M059J (cell line): ENCODE results near the gene SEC31A. TPM values are rescaled to one million over a fixed set of nuclear protein-coding genes. Genes with fewer than 3 reads are reported as not detected.
A peak's percentile ranks its signal among the peaks of the same experiment; 100 is the strongest.
"Not testable (repeated sequence)": the region's sequence is repeated elsewhere in the genome, so short reads cannot be mapped to it uniquely, and the experiment has no call there.

Source experiments
- DNase-seq: peaks from one replicate; pipeline ENCODE4 v3.0.0-alpha.2; 2012; ENCODE audit warnings: low read depth
- total RNA-seq: library from RNA; depleted of rRNA; stranded (reverse); fragments of >200 nt; shearing (Covaris generic); gene quantifications from 2 replicates; pipeline ENCODE4 v1.2.3, GENCODE V29; 2014; rRNA removed

Gene SEC31A, protein sequence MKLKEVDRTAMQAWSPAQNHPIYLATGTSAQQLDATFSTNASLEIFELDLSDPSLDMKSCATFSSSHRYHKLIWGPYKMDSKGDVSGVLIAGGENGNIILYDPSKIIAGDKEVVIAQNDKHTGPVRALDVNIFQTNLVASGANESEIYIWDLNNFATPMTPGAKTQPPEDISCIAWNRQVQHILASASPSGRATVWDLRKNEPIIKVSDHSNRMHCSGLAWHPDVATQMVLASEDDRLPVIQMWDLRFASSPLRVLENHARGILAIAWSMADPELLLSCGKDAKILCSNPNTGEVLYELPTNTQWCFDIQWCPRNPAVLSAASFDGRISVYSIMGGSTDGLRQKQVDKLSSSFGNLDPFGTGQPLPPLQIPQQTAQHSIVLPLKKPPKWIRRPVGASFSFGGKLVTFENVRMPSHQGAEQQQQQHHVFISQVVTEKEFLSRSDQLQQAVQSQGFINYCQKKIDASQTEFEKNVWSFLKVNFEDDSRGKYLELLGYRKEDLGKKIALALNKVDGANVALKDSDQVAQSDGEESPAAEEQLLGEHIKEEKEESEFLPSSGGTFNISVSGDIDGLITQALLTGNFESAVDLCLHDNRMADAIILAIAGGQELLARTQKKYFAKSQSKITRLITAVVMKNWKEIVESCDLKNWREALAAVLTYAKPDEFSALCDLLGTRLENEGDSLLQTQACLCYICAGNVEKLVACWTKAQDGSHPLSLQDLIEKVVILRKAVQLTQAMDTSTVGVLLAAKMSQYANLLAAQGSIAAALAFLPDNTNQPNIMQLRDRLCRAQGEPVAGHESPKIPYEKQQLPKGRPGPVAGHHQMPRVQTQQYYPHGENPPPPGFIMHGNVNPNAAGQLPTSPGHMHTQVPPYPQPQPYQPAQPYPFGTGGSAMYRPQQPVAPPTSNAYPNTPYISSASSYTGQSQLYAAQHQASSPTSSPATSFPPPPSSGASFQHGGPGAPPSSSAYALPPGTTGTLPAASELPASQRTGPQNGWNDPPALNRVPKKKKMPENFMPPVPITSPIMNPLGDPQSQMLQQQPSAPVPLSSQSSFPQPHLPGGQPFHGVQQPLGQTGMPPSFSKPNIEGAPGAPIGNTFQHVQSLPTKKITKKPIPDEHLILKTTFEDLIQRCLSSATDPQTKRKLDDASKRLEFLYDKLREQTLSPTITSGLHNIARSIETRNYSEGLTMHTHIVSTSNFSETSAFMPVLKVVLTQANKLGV
- 165 and 205 TPM in 2 replicates for total RNA-seq

DNA sequence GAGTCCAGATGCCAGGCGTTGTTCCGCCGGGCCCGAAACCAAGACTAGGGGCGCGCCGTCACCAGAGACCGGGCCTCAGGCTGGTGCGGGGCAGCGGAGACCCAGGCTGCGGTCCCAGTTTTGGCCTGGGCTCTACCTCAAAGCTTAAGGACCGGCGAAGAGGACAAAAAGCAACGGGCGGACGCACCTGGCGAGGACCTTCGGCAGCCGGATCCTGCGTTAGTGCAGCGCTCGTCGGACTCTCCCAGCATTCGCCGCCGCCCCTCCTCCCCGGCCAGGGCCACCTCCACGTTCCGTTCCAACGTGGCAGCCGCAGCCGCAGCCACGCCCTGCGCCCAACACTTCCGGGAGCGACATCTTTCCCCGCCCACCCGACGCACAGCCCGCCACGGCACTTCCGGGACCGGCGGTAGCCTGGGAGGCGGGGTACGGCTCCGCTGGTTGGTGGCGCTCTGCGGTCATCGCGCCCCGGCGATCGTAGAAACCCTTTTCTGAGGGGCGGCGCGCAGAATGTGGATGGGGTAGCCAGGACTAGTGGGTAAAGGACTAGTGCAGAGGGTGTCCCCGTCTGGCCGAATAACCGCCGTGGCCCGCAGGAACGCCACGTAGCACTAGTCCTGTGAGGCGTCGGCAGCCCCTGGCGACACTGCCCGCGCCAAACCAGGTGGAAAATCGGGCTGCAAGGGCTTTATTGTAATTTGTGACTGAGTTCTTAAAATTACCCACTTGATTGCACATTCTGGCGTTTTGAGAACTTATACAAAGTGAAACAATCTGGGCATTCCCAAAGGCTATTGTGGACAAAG, at the start of gene SEC31A:
Gene SEC31A (minus strand): TSS at position 253 of the 806 bp plus-strand sequence. CDS start 9,217 bp downstream, outside the sequence.
- peak; percentile 91 for DNase-seq

DNA sequence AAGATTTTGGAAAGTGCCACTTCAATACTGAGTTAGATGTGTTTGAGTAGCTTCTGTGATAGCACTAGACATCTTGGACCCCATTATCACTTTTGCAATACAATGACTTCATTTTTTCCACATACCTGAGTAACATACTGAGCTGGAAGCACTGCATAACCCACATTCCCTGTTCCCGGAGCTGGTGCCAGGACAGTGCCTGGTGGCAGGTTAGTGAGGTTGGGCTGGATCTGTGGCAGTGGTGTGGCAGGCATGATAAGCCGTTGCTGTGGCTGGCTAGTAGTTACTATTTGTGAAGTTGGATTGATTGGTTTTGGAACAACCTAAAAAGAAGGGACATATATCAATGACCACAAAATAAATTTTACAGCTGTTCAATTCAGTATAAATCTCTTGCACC, 48.5 kb upstream of the SEC31A start:
- no peak for DNase-seq

DNA sequence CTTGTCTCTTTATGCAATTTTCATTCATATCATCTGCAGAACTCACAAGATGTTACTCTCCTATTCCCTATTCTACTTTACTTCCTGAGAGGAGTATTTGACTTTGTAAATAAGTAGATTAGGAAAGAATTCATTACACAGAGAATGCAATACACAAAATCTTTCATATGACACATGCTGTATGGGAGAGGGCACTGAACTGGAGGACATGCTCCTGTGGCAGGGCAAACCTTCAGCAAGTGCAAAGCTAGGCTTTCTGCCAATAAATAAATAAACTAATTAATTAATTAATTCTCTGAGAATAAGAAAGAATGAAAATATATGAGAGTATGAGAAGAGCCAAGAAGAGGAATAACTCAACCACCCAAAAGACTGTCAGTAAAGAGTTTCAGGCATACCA, 43.5 kb upstream of the SEC31A start:
- DNase-seq: no peak

DNA sequence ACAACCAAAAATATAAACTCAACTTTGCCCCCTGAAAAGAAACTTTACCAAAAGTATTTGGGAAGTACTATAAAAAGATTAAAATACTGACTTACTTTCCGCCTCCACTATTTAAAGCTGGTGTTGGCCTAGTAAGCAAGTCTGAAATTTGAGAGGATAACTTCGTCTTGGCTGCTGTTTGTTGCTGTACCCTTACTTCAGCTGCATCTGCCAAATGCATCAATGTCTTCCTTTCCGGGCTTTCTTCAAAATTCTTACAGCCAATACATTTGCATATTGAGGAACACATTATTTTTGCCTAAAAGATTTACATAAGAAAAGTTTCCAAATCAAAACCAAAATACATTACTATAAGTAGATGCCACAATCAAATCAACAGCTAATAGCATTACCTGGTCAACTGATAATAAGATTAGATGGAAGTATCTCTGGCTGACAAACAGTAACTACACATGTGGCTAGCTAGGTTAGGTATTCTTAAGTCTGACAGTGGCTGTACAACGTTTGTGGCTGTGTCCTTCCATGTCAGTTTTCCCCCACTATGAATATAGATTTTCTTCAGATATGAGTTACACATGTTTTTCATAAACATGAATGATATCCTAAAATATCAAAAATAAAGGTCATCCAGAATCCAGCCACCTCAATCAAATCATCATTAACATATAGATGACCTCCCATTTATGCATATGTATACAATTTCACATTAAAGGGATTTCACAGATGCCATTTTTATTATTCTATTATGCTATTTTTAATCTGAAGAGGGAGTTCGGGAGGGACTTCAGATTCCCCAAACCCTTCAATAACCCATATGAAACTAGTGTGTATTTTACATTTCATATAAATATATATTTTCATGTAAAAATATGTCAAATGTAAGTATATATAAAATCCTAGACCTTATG, 40.1 kb upstream of the SEC31A start:
- DNase-seq: no peak

DNA sequence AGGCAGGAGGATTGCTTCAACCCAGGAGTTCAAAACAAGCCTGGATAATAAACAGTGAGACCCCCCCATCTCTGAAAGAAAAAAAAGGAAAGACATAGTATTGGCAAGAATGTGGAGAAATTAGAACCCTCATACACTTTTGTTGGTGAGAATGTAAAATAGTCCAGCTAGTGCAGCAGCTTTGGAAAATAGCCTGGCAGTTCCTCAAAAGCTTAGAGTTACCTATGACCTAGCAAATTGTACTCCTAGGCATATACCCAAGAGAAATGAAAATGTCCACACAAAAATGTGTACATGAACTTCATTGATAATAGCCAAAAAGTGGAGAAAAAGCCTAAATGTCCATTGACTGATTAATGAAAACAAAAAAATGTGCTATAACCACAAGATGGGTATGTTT, 30.8 kb upstream of the SEC31A start:
- no peak for DNase-seq

DNA sequence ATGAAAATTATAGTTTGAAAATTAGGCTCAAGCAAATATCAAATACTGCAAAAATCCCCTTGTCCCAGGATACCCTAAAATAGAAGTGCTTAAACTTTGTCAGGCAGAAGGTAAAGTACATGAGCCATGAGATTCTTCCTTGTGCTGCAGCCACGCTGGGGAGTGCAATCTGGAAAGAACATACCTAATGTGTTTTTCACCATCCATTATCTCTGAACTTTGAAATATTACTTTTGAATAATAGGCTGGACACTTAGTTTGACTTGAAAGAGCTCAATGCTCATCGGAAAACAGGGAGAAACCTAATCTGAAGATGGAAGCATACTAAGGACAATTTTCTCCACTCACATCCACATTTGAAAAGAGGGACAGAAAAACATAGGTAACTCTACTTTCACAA, 28.4 kb upstream of the SEC31A start:
- DNase-seq: no peak

DNA sequence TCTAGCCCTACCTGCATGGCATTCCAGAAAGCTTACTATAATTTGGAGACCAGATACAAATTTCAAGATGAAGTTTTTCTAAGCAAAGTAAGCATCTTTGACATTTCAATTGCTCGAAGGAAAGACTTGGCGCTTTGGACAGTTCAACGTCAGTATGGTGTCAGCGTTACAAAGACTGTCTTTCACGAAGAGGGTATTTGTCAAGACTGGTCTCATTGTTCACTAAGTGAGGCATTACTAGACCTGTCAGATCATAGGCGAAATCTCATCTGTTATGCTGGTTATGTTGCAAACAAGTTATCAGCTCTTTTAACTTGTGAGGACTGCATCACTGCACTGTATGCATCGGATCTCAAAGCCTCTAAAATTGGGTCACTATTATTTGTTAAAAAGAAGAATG, 27.1 kb upstream of the SEC31A start:
- no peak for DNase-seq

DNA sequence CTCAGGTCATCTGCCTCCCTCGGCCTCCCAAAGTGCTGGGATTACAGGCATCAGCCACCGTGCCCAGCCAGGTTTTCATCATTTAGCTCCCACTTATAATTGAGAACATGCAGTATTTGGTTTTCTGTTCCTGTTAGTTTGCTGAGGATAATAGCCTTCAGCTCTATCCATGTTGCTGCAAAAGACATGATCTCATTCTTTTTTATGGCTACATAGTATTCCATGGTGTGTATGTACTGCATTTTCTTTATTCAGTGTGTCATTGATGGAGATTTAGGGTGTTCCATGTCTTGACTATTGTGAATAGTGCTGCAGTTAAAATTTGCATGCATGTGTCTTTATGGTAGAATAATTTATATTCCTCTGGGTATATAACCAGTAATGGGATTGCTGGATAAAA, 23.0 kb upstream of the SEC31A start:
- DNase-seq: not testable (repeated sequence)

DNA sequence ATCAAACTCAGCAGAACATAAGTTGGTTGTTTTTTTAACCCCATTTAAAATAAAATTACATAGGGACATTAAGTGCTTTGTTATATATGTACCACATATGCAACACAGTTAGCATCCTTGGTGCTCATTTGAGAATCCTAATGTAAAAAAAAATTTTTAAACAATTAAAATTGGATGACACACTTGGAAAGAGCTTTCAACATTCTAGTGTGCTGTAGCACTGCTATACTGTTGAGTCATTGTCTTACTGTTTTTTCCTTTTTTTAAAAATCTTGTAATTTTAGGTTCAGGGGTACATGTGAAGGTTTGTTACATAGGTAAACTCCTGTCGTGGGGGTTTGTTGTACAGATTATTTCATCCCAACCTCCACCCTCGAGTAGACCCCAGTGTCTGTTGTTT, 22.4 kb upstream of the SEC31A start:
- no peak for DNase-seq

DNA sequence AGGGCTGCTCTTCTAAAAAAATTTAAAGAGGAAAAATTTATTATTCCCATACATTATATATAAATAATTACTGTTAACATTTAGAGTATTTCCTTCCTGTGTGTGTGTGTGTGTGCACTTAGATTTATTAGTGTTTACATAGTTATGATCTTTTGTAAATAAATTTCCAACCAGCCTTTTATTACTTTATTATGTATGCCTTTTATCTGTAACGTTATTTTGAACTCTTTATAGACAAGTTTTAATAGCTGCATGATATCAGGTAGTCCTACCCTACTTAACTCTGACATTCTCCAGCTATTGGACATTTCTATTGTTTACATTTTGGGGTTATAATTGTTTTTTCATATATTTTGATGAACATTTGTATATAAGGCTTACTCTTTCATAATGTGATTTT, 18.4 kb upstream of the SEC31A start:
- no peak for DNase-seq

DNA sequence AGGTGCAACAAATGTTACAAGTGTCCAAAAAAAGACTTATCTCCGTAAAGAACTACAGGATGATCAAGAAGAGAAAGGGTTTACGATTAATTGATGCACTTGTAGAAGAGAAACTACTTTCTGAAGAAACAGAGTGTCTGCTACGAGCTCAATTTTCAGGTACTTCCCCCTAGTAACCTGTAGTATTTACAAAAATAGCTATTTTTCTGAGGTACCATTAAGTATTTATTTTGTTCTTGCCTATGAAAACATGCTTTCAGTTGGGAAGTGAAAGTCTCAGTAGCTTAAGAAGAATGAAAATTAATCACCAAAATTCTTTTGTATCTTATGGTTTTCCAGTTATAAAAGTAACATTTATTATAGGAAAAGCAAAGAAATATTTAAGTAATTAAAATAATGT, 15.5 kb upstream of the SEC31A start:
- DNase-seq: no peak

DNA sequence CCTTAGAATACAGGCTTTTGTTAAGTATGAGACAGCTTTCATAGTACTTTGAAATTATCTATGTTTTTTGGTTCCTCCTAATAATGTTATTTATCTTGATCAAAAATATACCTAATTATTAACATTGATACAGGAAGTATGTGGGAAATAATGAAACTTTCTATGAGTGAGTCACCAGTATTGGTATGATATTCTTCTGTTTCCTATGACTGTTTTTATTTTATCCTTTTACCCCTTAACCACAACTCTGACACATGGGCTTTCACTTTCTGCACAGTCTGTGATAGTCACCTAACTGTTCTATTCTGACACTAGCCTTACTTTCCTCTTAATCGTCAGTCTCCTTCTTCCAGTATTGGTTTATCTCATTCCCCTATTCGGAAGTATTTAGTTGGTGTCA, 14.3 kb upstream of the SEC31A start:
- peak; percentile 61 for DNase-seq

DNA sequence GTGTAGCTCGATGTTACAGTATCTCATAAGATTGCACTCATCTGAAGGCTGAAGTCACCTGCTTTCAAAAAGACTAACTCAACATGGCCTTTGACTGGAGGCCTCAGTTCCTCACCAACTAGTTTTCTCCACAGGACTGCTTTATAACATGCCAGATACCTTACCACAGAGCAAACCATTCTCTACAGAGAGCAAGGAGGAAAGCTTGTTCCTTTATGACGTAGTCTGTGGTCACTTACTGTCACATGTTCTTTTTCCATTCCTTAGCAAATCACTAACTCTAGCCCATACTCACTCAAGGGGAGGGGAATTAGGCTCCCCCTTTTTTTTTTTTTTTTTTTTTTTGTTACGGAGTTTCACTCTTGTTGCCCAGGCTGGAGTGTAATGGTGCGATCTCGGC, 12.8 kb upstream of the SEC31A start:
- DNase-seq: peak; percentile 2

DNA sequence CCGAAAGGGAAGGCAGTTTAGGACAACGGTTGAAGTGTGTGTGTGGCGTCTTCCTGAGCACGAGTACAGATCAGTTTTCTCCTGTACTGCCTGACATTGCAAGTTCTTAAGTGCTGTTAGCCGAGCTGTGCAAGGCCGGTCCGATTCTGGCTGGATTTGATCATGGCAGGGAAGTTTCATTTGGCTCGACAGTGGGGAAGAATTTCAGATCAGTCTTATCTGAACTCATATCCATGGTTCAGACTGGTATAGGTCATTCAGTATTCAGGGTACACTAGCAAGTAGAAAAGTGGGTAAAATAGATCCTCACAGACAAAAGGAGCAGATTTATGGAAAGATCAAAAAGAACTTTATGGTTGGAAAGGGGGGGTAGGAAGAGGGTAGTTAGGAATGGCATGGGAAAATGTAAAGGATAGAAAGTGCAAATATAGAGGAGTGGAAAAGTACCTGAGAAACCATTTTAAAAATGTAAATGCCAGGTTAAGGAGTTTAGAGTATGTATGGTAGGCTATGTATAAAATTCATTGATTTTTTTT, 10.3 kb upstream of the SEC31A start:
- no peak for DNase-seq

DNA sequence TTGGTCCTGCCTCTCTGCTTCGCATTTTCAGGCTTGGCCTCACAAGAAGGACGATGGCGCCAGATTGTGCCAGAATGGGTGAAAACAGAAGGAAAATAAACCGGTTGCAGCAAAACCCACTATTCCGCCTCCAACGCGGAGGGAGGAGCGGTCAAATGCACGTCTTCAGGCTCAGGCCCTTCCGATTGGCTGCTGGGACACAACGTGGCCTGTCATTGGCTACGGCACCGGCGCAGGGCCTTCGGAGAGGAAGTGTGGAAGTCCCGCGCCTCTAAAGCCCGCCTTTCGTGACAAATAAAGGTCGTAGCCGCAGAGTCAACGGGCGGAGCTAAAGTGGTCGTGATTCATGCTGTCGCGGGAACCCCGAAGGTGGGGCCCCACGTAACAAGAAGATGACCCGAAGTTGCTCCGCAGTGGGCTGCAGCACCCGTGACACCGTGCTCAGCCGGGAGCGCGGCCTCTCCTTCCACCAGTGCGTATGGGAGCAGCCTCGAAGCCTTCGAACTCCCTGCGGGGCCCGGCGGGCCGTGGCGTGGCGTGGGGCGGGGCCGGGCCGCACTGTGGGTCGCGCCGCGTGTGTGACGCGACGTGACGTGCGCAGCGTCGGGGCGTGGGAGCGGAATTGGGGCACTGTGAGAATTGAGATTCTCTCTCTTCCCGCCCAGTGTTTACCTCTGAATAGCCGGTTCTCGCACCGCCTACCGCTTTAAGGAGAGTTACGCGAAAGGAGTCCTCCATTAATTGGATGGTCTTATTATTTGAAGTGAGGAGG, 9.6 kb upstream of the SEC31A start, which contains the start of gene THAP9:
Gene THAP9 (plus strand): TSS at position 325 of the 772 bp plus-strand sequence. CDS start 68 bp downstream, at position 393.
- DNase-seq: peak; percentile 98

DNA sequence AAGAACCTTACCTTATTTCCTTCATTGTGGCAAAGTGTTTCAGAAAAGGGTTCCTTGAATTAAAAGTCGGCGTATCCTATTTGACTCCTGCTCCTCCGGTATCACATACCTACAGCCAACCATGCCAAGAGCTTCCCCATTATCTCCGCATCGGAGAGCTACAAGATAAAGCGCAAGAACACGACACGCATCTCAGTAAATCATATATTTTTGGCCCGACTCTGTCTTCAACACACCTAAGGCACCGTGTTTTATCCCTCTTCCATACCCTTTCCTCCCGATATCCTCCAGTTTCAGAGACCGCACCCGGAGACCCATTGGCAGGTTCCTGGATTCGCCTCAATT, 9.1 kb upstream of the SEC31A start:
- no peak for DNase-seq

DNA sequence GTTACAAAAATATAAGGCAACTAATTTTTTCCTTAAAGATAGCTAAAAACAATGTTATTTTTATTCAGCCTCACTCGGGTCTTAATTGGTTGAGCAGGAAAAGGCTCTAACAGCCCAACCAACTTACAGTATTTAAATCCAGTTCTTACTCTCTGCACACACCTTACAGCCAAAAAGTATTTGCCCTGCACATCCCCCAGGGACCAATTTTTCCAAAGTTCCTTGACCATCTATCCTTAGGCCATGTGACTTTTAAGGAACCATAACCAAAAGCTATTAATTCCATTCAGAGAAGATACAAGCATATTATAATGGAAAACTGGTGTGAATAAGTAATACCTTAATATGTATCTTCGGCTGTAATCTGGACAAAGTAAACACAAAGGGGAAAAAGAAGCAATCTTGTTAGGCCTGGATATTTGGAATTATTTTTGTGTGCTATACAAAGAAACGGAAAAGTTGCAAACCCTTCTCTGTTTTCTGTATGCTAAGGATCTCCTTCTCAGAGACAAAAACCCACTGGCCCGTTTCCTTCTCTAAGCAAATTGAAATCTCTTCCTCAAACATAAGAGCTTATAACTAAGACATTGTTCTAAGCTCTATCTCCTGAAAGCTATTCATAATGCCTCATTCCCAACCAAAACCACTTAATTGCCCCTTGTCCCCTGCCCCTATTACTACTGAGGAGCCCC, 8.6 kb upstream of the SEC31A start:
- peak; percentile 25 for DNase-seq
